NCI-H1105 (cell line): ENCODE results near the gene KCNC3.

Experiments used
- DNase-seq: peaks from one replicate; lab custom pipeline; 2025; lab: John Stamatoyannopoulos, UW

KCNC3 gene

GRCh38 chr19:50275577-50276368, 53.4 kb downstream of the KCNC3 start:
- DNase-seq, result no peak

GRCh38 chr19:50273821-50274220, 55.4 kb downstream of the KCNC3 start:
- no peak for DNase-seq

DNA sequence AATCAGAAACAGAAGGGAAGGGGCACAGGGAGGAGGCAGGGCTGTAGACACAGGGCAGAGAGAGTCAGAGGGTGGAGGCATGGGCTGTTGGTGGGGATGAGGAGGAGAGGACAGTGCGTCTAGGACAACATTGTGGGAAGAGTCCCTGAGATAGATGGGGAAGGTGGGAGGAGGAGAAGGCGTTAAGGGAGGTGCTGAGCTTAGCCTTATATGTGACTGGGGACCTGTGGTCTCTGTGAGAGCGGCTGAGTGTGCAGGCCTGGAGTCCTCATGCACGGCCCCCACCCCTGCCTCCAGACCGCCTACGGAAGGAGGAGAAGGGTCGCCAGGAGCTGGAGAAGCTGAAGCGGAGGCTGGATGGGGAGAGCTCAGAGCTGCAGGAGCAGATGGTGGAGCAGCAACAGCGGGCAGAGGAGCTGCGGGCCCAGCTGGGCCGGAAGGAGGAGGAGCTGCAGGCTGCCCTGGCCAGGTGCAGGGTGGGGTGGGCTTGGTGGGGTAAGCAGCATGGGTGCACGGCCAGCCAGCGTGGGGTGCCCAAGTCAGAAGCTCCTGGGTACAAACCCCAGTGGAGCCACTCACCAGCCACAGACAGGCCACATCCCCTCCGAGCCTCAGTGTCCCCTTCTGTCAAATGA, 56.8 kb downstream of the KCNC3 start:
- no peak for DNase-seq

GRCh38 chr19:50269653-50270052, 59.5 kb downstream of the KCNC3 start:
- no peak for DNase-seq

DNA sequence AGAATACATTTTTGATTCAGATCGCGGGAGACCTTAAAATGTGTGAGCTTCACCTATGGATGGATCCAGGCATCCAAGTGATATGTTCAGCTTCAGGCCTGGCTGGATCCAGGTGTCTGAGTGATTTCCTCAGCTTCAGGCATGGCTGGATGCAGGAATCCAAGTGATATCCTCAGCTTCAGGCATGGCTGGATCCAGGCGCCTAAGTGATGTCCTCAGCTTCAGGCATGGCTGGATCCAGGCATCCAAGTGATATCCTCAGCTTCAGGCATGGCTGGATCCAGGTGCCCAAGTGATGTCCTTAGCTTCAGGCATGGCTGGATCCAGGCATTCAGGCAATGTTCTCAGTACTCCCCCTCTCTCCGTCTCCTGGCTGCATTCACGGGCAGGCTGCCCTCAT, 60.7 kb downstream of the KCNC3 start:
- no peak for DNase-seq

DNA sequence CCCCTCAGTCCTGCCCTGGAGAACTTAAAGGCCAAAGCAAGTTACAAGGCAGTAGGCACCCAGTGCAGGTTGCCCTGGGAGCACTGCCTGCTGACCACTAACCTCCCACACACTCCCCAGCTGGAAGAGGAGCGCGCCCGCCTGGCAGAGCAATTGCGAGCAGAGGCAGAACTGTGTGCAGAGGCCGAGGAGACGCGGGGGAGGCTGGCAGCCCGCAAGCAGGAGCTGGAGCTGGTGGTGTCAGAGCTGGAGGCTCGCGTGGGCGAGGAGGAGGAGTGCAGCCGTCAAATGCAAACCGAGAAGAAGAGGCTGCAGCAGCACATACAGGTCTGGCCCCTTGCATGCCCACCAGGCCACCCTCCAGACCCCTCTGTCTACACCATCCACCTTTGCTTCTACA, 61.1 kb downstream of the KCNC3 start:
- DNase-seq, result no peak

DNA sequence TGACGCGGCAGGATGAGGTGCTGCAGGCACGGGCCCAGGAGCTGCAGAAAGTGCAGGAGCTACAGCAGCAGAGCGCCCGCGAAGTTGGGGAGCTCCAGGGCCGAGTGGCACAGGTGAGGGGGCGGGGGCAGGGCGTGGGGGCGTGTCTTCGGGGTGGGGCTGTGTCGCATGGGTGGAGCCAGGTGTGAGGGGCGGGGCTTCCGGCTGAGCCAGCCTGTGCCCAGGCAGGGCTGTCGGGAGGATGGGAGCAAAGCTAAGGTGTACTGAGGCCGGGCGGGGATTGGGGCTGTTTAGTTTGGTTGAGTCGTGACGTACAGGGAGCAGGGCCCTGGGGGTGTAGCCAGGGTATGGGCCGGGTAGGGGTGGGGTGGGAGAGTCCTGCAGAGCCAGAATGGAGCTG, 62.3 kb downstream of the KCNC3 start:
- no peak for DNase-seq

- no peak for DNase-seq
These were observed 63.1 kb downstream of the KCNC3 start for GRCh38 chr19:50266041-50266440.

- no peak for DNase-seq
These were observed 64.5 kb downstream of the KCNC3 start for GRCh38 chr19:50264483-50265186.

- DNase-seq, result no peak
These were observed 66.0 kb downstream of the KCNC3 start for GRCh38 chr19:50263176-50263575.
